Activated naive CD4-positive, alpha-beta T cell treated with anti-CD3 and anti-CD28 coated beads, Interleukin-2, amount 50 U/mL, for 72 hours (primary cell): Measurements from ENCODE around the gene PDE9A. TPM values are rescaled to one million over a fixed set of nuclear protein-coding genes. Genes with fewer than 3 reads are reported as not detected.

ENCODE experiments used
- ATAC-seq, 2 donors: fragments of 150-1000 bp; cut with Tn5 transposase; 2 replicates each; pipeline ENCODE4 v1.10.0; 2021; ENCODE audit warnings: mild to moderate bottlenecking in 2 of 2, moderate library complexity in 2 of 2
- DNase-seq, 2 donors: peaks; one replicate each; pipeline ENCODE4 v3.0.0; 2021 to 2022; ENCODE audit warnings: low spot score in 2 of 2
- H3K27ac Mint-ChIP-seq, 2 donors: one replicate each; pipeline ENCODE4 v1.8.0; 2022; ENCODE audit warnings: mild to moderate bottlenecking in 2 of 2, mixed read lengths in 2 of 2
- H3K36me3 Mint-ChIP-seq, 2 donors: one replicate each; pipeline ENCODE4 v1.8.0; 2022; ENCODE audit warnings: mixed read lengths in 2 of 2
- H3K9me3 Mint-ChIP-seq, 2 donors: one replicate each; pipeline ENCODE4 v1.8.0; 2022; ENCODE audit warnings: mixed read lengths in 2 of 2
- total RNA-seq, 2 donors: library from RNA; stranded (reverse); gene quantifications; one replicate each; pipeline ENCODE4 v1.2.3, GENCODE V29; 2022

PDE9A gene
- total RNA-seq, 2 donors from 2014 or later = 4.2 to 7.9 TPM

DNA sequence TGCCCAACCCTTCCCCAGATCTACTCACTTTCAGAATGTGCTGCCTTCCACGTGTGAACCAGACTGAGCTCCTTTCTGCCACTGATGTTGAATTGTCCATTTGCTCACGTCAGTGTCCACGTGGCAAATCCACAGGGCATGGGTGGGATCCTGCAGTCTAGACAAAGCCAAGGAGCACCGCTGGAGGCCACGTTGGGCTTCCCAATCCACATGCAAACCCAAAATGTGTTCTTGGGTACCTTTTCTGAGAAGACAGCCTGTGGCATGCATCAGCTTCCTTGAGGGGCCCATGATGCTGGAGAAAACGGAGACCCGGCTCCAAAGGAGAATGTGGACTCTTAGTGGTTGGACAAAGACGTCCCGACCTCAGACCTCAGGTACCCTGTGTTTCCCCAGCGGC, 87.6 kb downstream of the PDE9A start:
- DNase-seq (no peak), ATAC-seq (no peak)
- H3K9me3 Mint-ChIP-seq = no peaks in the 10 kb centered on the region
- no peak overlapping the region for H3K27ac Mint-ChIP-seq
- no peaks in the 10 kb centered on the region for H3K36me3 Mint-ChIP-seq

GRCh38 chr21:42744520-42745445, 91.4 kb downstream of the PDE9A start:
- no peak for ATAC-seq
- Mint-ChIP-seq H3K27ac (peak overlapping the region in 1 of 2 donors; percentile 93), H3K36me3 (no peaks in the 10 kb centered on the region), H3K9me3 (no peaks in the 10 kb centered on the region)
- DNase-seq = no peak

DNA sequence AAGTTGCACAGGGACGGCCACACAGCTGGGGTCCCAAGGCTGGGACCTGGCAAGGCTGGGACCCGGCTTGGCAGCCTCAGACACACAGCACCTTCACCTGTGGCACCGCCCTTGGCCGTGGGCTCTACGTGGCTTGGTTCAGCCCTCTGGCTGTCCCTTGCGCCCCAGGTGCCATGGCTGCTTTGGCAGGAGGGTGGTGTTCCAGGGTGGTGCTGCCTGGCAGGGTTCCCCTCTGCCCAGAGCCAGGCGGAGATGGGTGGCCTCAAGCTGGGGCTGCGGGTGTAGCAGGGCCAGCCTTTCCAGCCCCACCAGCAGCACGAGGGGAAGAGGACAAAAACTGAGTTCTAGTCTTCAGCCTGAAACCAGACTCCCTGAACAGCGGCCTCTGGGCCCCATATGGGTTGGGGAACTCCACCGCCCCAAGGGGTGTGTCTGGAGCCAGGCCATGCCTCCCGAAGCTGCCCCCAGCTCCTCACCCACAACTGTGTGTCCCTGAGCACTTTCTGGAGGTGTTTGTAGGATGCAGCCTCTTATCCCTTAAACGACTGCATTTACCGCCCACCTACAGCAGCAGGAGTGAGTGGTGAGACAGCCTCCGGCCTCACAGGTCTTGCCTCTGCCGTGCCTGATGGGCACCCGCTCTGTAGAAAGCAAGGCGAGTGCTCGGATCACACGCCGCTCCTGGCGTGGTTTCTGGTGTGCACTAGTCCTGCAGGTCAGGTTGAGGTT, 92.3 kb downstream of the PDE9A start:
- no peaks in the 10 kb centered on the region for H3K36me3 Mint-ChIP-seq
- peak; percentile 14 to 28 for ATAC-seq
- peak overlapping the region; percentile 44 to 93 for H3K27ac Mint-ChIP-seq
- DNase-seq = no peak
- H3K9me3 Mint-ChIP-seq = no peaks in the 10 kb centered on the region

DNA sequence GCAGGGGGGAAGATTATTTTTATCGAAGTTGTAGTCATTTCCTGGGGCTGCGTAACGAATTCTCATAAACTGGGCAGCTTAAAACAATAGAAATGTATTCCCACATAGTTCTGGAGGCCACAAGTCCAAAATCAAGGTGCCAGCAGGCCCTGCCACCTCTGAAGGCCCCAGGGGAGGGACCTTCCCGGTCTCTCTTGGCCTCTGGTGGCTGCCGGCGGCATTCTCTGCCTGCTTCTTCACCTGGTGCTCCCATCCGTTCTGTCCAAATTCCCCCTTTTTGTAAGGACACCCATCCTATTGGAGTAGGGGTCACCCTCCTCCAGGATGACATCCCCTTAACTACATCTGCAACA, 92.8 kb downstream of the PDE9A start:
- H3K27ac Mint-ChIP-seq = peak overlapping the region; percentile 93 to 94
- no peaks in the 10 kb centered on the region for H3K9me3 Mint-ChIP-seq
- DNase-seq = no peak
- ATAC-seq = peak in 1 of 2 donors; percentile 8
- H3K36me3 Mint-ChIP-seq = no peaks in the 10 kb centered on the region

- H3K36me3 Mint-ChIP-seq = no peaks in the 10 kb centered on the region
- DNase-seq (peak in 1 of 2 donors; percentile 27), ATAC-seq (peak; percentile 72 to 83)
- H3K9me3 Mint-ChIP-seq = no peaks in the 10 kb centered on the region
- peak overlapping the region; percentile 93 to 94 for H3K27ac Mint-ChIP-seq
These were observed 93.3 kb downstream of the PDE9A start for GRCh38 chr21:42746593-42747275.

- Mint-ChIP-seq H3K36me3 (no peaks in the 10 kb centered on the region), H3K27ac (peak overlapping the region; percentile 93 to 94), H3K9me3 (no peaks in the 10 kb centered on the region)
- DNase-seq (no peak), ATAC-seq (no peak)
These were observed 93.9 kb downstream of the PDE9A start for GRCh38 chr21:42747276-42747701.

DNA sequence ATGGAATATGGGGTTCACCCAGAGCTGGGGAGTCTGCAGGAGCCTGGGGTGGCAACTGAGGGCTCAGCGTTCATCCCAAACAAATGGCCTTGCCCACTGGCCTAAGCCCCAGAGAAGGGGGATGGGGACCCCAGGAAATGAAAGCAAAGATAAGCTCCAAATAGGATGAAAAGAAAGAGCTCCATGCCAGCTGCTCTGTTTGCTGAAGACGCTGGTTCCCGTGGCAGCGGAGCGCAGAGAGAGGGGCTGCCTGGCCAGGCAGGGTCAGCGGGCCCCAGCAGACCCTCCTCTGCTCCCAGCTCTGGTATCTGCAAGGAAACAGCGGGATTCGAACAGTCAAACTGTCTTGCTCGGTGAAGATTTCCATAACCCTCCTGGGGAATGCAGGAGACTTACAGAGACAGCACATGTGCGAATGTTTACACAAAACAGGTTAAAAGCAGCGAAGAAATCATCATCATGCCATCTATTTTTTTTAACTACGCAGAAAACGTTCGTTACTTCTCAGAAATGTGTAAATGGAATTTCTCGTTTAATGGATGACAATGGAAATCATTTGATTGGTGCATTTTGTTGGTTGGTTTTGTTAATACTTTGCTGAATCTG, 94.4 kb downstream of the PDE9A start:
- H3K27ac Mint-ChIP-seq = peak overlapping the region in 1 of 2 donors; percentile 93
- no peaks in the 10 kb centered on the region for H3K36me3 Mint-ChIP-seq
- ATAC-seq (no peak), DNase-seq (no peak)
- no peaks in the 10 kb centered on the region for H3K9me3 Mint-ChIP-seq

GRCh38 chr21:42748620-42749176, 95.3 kb downstream of the PDE9A start:
- no peaks in the 10 kb centered on the region for H3K36me3 Mint-ChIP-seq
- ATAC-seq = no peak
- H3K9me3 Mint-ChIP-seq = no peaks in the 10 kb centered on the region
- DNase-seq = no peak
- no peak overlapping the region for H3K27ac Mint-ChIP-seq

GRCh38 chr21:42750737-42751530, 97.5 kb downstream of the PDE9A start:
- ATAC-seq (no peak), DNase-seq (no peak)
- Mint-ChIP-seq H3K36me3 (no peaks in the 10 kb centered on the region), H3K9me3 (no peaks in the 10 kb centered on the region), H3K27ac (no peak overlapping the region)

DNA sequence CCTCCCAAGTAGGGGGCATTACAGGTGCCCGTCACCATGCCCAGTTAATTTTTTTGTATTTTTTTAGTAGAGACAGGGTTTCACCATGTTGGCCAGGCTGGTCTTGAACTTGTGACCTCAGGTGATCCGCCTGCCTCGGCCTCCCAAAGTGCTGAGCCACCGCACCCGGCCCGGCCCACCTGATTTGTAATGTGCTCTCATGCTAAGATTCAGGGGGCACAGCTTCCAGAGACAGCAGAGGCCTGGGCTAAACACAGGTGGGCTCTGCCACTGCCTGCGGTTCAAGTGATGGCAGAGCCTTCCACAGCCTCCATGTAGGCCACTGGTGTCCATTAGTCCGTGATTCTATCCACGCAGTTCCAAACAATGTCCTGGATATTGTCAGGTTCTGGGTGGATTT, 98.4 kb downstream of the PDE9A start:
- Mint-ChIP-seq H3K27ac (no peak overlapping the region), H3K36me3 (no peaks in the 10 kb centered on the region), H3K9me3 (no peaks in the 10 kb centered on the region)
- ATAC-seq (no peak), DNase-seq (no peak)

GRCh38 chr21:42753804-42754203, 100.4 kb downstream of the PDE9A start:
- H3K36me3 Mint-ChIP-seq = no peaks in the 10 kb centered on the region
- no peak for ATAC-seq

DNA sequence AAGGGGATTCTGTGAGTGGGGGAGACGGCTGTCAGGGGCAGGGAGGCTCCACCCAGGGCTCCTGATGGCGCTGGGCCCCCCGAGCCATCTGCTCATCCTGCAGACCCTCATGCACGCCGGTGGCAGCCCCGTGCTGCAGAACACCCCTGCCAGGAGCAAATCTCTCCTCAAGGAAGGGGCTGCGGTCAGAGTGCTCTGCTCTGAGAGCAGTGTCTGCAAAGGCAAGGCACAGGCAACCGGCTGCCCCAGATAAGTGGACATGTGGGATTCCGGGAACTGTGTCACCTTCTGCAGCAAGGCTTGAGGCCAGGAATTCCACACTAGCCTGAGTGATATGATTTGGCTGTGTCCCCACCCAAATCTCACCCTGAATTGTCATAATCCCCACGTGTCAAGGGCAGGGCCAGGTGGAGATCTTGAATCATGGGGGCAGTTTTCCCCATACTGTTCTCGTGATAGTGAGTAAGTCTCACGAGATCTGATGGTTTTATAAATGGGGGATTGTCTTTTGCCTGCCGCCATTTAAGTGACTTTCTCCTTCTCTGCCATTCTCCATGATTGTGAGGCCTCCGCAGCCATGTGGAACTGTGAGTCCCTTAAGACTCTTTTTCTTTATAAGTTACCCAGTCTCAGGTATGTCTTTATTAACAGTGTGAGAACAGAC, 101.0 kb downstream of the PDE9A start:
- H3K9me3 Mint-ChIP-seq = no peaks in the 10 kb centered on the region
- H3K36me3 Mint-ChIP-seq = no peaks in the 10 kb centered on the region
- DNase-seq = no peak
- no peak for ATAC-seq
- no peak overlapping the region for H3K27ac Mint-ChIP-seq

More at GRCh38 chr21:42753804-42754203, 100.4 kb downstream of the PDE9A start:
- Mint-ChIP-seq H3K27ac (no peak overlapping the region), H3K9me3 (no peaks in the 10 kb centered on the region)
- no peak for DNase-seq

DNA sequence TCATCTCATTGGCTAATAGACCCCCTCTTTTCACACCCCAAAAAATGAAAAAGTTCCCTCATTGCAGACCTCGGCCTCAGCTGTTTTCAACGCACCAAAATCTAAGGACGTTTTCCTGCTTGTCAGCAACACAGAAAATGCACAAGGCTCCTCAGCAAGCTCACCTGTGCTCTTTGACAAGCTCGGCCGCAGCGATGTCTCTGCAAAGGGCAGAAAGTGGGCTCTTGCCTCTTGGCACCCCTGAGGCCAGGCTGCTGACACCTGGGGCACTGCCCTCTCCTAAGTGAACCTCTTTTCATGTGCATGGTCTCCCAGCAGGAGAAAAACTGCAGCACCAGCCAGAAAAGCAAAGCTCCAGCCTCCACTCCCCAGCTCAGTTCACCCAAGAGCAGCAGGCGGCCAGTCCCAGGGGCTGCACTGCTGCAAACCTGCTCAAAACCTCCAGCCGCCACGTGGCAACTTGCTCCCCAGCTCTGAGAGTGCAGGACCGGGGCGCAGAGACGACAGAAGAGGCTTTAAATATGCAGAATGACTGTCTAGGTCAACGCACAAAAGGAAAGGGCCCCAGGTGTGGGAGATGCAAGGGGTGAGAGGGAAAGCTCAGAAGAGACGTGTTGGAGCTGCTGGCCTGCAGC, 101.7 kb downstream of the PDE9A start:
- no peak for ATAC-seq
- Mint-ChIP-seq H3K9me3 (no peaks in the 10 kb centered on the region), H3K36me3 (no peaks in the 10 kb centered on the region), H3K27ac (no peak overlapping the region)
- DNase-seq = no peak

DNA sequence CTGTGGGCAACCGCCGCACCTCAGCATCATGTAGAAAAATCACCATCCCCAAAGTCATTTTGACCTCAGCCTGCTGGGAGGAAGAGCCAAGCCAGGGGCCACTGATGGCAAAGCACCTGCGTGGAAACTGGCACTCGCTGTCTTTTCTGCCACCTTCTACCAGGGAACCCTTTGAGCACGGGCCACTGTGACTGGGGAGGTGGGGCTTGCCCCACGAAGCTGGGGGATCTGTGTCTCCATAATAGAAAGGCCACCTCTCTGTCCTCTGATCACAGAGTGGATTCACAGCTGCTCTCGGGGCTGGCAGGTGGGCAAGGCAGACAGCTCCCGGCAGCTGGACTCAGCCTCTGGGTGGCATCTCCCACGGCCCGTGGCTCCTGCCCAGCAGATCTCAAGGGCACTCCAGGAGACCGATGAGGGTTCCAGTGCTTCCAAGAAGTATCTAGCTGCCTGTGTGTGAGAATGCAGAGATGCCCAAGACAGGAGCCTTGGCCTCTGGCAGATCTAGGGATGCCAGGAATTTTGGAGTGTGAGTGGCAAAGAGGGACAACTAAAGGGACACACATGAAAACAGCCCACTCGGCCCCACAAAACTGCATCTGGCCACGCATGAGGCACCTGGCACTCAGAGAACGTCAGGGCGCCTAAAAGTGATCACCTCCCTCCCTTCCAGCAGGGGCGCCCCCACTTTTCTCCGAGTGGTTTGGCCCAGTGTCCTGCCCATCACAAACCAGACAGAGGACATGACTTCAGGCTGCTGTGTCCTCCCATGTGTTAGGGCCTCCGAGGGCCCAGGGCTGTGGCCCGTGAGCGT, 102.6 kb downstream of the PDE9A start:
- ATAC-seq (no peak), DNase-seq (no peak)
- no peak overlapping the region for H3K27ac Mint-ChIP-seq
- no peaks in the 10 kb centered on the region for H3K36me3 Mint-ChIP-seq
- no peaks in the 10 kb centered on the region for H3K9me3 Mint-ChIP-seq
